IPS-NIHi11 (cell line): ENCODE results near the gene MAGEA1.
"Not testable (repeated sequence)": the region's sequence is repeated elsewhere in the genome, so short reads cannot be mapped to it uniquely, and the experiment has no call there.

ENCODE experiments used
- DNase-seq: peaks from one replicate; pipeline ENCODE4 v3.0.0; 2012; ENCODE audit warnings: mixed read lengths, low spot score

MAGEA1 gene

GRCh38 chrX:153179131-153179530, at the start of gene MAGEA1:
Gene MAGEA1, plus strand, starts transcription at chrX:153179284. Its CDS starts 3,106 bp downstream, at chrX:153182390.
- DNase-seq: no peak

- not testable (repeated sequence) for DNase-seq
Observed at GRCh38 chrX:153132924-153133323, 46.2 kb upstream of the MAGEA1 start.

- DNase-seq: not testable (repeated sequence)
Observed at GRCh38 chrX:153139074-153139473, 40.0 kb upstream of the MAGEA1 start.

- DNase-seq: not testable (repeated sequence)
Observed at GRCh38 chrX:153146288-153146687, 32.8 kb upstream of the MAGEA1 start.

DNA sequence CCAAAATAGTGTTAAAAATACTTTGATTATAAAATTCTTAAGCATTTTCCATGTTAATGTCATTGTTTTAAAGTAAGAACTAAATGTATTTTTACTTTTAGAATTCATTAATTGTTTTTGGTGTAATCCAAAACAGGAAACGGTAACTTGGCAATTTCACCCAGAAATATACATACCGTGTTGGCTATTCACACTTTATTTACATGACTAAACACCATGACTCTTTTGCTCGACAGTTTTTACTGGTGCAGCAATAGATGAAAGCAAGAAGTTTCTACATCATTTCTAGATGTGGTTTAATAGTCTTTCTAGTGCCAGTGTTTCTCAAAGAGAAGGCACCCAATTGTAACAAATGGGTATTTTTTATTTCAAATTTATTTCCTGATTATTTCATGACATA, 25.6 kb upstream of the MAGEA1 start:
- DNase-seq: no peak

DNA sequence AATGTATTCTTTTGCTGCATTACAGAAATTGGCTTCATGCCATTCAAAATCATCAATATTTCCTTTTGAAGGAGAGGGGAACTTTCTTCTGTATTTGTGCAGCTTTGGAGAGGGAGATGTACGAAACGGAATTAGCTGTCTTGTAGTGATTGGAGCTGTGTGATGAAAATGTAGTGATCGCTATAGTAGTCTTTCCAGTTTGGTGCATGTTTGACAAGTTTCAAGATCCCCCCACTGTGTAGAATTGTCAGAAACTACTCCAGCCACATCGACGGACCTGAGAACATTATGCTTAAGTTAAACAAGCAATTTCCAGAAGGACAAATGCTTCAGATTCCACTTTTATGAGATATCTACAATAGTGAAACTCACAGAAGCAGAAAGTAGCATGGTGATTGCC, 21.6 kb upstream of the MAGEA1 start:
- no peak for DNase-seq

DNA sequence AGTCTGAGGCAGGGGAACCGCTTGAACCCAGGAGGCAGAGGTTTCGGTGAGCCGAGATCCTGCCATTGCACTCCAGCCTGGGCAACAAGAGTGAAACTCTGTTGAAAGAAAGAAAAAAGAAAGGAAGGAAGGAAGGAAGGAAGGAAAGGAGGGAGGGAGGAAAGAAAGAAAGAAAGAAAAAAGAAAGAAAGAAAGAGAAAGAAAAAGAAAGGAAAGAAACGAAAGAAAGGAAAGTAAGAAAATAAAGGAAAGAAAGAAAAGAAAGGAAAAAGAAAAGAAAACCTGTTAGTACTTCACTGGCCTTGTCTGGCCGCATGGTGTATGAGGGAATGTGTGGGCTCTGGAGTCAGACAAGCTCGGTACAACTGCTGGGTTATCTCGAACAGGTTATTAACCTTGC, 20.8 kb upstream of the MAGEA1 start:
- DNase-seq: no peak

DNA sequence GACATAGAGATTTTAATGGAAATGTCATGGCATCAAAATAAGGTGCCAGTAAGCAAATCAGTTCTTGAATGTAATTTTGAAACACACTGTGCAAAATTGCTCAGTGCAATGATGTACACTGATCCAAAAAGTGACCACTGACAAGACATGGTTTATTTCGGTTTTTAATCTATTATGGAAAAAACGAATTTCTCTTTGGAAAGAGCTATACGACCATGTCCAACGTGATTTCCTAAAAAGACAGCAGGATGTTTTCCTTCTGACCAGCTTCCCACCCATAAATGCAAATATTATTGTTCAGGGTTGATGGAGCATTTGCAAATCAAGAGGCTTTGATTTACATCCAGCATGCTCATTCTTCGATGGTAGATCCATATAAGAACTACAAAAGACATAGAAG, 17.1 kb upstream of the MAGEA1 start:
- DNase-seq: no peak

- no peak for DNase-seq
Observed at GRCh38 chrX:153164733-153165132, 14.4 kb upstream of the MAGEA1 start.

DNA sequence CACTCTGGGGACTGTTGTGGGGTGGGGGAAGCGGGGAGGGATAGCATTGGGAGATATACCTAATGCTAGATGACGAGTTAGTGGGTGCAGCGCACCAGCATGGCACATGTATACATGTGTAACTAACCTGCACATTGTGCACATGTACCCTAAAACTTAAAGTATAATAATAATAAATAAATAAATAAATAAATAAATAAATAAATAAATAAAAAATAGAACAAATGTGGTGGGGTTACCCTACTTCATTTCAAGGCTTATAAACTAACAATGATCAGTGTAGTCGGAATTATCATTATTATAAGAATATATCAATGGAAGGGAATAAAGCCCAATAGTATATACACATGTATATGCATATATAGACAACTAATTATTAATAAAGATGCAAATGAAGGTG, 10.7 kb upstream of the MAGEA1 start:
- DNase-seq: not testable (repeated sequence)

DNA sequence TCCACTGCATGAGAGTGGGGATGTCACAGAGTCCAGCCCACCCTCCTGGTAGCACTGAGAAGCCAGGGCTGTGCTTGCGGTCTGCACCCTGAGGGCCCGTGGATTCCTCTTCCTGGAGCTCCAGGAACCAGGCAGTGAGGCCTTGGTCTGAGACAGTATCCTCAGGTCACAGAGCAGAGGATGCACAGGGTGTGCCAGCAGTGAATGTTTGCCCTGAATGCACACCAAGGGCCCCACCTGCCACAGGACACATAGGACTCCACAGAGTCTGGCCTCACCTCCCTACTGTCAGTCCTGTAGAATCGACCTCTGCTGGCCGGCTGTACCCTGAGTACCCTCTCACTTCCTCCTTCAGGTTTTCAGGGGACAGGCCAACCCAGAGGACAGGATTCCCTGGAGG, 2.7 kb downstream of the MAGEA1 start:
- DNase-seq: no peak

GRCh38 chrX:153184787-153185186, 5.7 kb downstream of the MAGEA1 start:
- no peak for DNase-seq

DNA sequence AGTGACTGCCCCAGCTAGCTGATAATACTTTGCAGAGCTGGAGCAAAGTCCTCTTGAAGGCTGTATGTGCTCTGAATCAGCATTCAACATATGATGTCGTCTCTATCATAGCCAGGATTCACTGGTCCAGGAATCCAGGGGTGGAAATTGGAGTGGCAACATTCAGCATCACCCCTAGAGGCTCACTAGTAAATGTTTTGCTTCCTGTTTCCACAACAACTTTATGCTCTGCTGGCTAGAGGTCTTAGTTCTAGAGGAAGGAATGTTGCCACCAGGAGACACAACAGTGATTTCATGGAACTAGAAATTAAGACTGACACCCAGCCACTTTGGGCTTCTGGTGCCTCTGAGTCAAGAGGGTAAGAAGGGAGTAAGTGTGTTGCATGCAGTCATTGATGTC, 11.3 kb downstream of the MAGEA1 start:
- no peak for DNase-seq

- DNase-seq: no peak
Observed at GRCh38 chrX:153200462-153200861, 21.4 kb downstream of the MAGEA1 start.

DNA sequence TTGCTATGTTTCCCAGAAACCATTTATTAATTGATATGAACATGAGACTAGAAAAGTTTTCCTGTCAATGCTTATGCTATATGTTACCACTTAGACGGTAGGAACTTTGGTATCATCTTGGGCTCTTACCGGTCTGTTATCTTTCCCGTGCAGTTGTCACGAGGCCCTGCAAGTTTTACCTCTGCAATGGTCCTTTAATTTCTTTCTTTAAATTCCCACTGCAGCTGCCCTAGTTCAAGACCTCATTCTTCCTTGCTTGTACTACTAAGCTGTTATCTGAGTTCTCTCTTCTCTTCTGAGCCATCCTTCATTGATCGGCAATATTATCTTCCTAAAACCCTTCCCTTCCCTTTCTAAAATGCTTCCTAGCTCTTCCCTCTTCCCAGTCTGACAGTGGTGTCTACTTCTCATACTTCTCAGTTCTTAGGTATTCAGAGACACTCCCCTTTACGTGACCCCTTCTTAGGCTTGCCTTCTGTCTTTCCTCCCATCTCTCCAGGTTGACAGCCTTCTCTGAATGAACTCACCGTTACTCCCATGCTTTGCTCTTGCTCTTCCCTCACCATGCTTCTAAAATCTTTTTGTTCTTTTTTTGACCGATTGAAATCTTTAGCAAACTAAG, 27.5 kb downstream of the MAGEA1 start:
- no peak for DNase-seq

DNA sequence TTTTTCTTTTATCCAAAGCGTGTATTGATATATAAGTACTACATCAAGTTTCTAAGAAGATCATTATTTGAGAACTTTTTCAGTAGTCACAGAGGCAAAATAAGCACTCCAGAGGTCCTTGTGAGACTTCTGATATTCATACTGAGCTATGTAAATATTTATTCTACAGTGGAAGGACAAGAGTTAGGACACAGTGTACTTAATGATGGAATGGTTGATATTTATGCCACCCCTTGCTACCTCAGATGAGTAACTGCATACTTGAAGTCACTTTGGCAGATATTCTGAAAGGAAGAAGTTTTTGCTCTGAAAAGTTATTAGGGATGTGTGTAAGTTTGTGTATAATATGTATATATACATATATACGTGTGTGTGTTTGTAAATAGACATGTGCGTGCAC, 30.3 kb downstream of the MAGEA1 start:
- DNase-seq: no peak

DNA sequence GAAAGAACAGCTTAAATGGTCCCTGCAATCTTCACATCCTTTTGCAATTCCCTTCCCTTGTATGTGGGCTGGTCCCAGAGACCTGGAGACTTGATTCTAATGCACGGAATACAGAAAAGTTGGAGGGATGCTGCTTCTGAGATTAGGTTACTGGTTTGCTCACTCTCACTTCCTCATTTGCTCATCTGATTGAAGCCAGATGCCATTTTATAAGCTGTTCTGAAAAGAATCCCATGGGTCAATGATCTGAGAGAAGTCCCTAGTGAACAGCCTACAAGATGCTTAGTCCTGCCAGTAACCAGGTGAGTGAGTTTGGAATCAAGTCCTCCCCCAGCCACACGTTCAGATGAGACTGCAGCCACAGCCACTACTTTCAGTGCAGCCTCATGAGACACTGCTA, 35.9 kb downstream of the MAGEA1 start:
- no peak for DNase-seq

- DNase-seq: no peak
Observed at GRCh38 chrX:153216926-153217325, 37.8 kb downstream of the MAGEA1 start.

DNA sequence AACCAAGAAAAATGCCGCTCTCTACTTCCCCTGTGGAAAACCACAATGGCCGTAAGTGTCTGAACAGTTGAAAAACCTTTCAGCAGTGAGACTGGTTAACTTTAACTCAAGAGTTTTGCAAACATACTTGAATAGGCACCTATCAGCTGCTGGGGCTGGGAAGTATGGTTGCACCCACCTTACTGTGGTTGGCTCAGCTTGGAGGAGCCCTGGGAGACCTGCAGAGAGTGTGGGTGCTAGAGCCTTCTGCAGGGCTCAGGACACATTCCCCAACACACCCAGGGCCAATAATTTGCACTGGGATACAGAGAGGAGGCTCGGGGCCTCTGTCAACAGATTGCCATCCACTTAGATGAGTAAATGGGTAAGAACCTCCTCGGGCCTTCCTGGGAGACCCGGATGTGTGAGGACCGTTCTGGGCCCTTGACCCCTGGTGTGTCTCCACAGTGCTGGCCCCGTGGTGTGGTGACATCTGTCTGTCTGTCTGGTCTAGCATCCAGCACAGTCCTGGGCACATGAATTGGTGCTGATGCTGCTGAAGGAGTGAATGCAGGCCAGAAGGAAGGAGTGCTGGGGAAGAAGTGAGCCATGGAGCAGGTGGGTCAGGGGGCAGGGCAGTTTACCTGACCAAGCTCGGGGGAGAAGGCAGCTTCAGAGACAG, 46.5 kb downstream of the MAGEA1 start:
- no peak for DNase-seq

- DNase-seq: peak; percentile 85
Observed at GRCh38 chrX:153226344-153227185, 47.5 kb downstream of the MAGEA1 start.
